Kidney (tissue), 14 donors: ENCODE data around the gene MEGF11. TPM values are rescaled to one million over a fixed set of nuclear protein-coding genes. Genes with fewer than 3 reads are reported as not detected.

ENCODE experiments used
- DNase-seq, 5 donors: peaks; one replicate each; pipeline ENCODE4 v3.0.0-alpha.2; 2013 to 2020
- FAIRE-seq: peaks from 2 replicates; lab custom pipeline; 2012; peaks lifted over from hg19 to GRCh38; lab: Jason Lieb, UNC
- H3K27ac ChIP-seq, 2 donors: one replicate each; pipeline ENCODE4 v1.7.0; 2013; ENCODE audit warnings: low read depth in 2 of 2, low read length in 2 of 2, inconsistent platforms in 1 of 2
- H3K27me3 ChIP-seq: one replicate; pipeline ENCODE4 v1.7.1; 2013; ENCODE audit warnings: low read length, inconsistent platforms; ENCODE audit not compliant: control insufficient read depth, insufficient read depth
- H3K36me3 ChIP-seq, 3 donors: one replicate each; pipeline versions ENCODE4 v1.7.0 to v1.7.1; 2013; ENCODE audit warnings: low read length in 3 of 3, control low read depth in 1 of 3, inconsistent platforms in 1 of 3; ENCODE audit not compliant: insufficient read depth in 3 of 3, control insufficient read depth in 2 of 3
- H3K4me1 ChIP-seq, 3 donors: one replicate each; pipeline versions ENCODE4 v1.7.0 to v1.7.1; 2013; ENCODE audit warnings: low read length in 3 of 3, inconsistent platforms in 1 of 3, low read depth in 1 of 3; ENCODE audit not compliant: control insufficient read depth in 2 of 3, insufficient read depth in 2 of 3
- H3K4me3 ChIP-seq, 3 donors: one replicate each; pipeline versions ENCODE4 v1.7.0 to v1.8.1; 2013; ENCODE audit warnings: low read length in 3 of 3, control low read depth in 1 of 3, inconsistent platforms in 1 of 3
- H3K9ac ChIP-seq, 3 donors: one replicate each; pipeline versions ENCODE4 v1.7.0 to v1.7.1; 2013; ENCODE audit warnings: low read length in 3 of 3, control low read depth in 1 of 3, inconsistent platforms in 1 of 3
- H3K9me3 ChIP-seq, 3 donors: one replicate each; pipeline versions ENCODE4 v1.7.0 to v1.7.1; 2013; ENCODE audit warnings: low read length in 3 of 3, control low read depth in 1 of 3, inconsistent platforms in 1 of 3; ENCODE audit not compliant: control insufficient read depth in 2 of 3, insufficient read depth in 1 of 3
- CTCF ChIP-seq: IDR thresholded peaks from 3 replicates; pipeline ENCODE4 v1.5.1; 2012; ENCODE audit warnings: mild to moderate bottlenecking, moderate library complexity, borderline replicate concordance; ENCODE audit not compliant: insufficient read depth; ENCODE audit errors: extremely low read depth
- intact Hi-C: fragments of 100-400 bp; cut with DNase I; formaldehyde crosslinking; loops from one replicate; pipeline ENCODE4 v1.11.1; 2022
- polyA plus RNA-seq: library from polyadenylated mRNA; stranded (reverse); fragments of 350-450 nt; fragmentation: Illumina TruSeq; extraction: RNeasy Lipid Tissue Mini Kit (QIAGEN cat#74804); gene quantifications from one replicate; pipeline ENCODE4 v1.2.3, GENCODE V29; 2014; ENCODE audit warnings: low read depth, low replicate concordance; ENCODE audit not compliant: insufficient read depth
- total RNA-seq: library from RNA; stranded (reverse); fragmentation: NEBNext Ultra II Directional; extraction: Animal tissue kit (Norgen Biotek cat#: 25700); gene quantifications from one replicate; pipeline ENCODE4 v1.2.1, GENCODE V29; 2021
- donor health status: control.
- donor health status: control.
- donor health status: control.
- donor health status: control.
- donor health status: control.
- donor health status: DM: yes; HTN: yes; CAD: no.
- donor health status: Normal renal cell carcinoma (clear cell type).

The MEGF11 gene
- total and polyA plus RNA-seq, 2 donors from 2014 or later: 10.4 to 41.8 TPM

- Histone ChIP-seq H3K4me1 (no peaks in the 10 kb centered on the region), H3K36me3 (no peaks in the 10 kb centered on the region), H3K27ac (no peak overlapping the region), H3K9ac (no peak overlapping the region), H3K27me3 (no peaks in the 10 kb centered on the region), H3K4me3 (no peak overlapping the region), H3K9me3 (no peaks in the 10 kb centered on the region)
- TF ChIP-seq CTCF: no peak
- no peak for FAIRE-seq
- no peak for DNase-seq
- intact Hi-C loops: no loop called here
Observed at GRCh38 chr15:66196602-66197001, 56.9 kb downstream of the MEGF11 start.

DNA sequence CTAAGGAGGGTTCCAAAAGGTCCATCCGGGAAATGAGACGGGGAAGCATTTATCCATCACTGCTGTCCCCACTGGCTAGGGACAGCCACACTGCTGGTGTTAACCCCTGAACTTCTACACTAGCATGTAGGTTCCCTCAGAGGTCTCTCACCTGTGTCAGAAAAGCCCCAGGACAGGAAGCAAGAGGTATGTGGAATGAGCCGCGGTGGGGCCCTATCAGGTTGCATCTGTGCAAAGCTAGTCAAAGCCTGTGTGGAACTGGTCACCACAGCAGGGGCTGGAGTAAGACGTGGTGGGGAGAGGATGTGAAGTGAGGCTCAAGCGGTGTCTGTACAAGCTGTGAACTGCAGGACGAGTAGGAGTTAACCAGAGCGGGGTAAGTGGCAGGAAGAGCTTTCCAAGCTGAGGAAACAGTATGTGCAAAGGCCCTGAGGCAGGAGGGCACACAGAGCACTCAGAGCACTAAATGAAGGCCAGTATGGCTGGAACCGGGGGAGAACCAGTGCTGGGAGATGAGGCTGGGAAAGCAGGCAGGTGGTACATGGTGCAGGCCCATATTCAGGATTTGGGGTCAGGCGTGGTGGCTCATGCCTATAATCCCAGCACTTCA lies 57.8 kb downstream of the MEGF11 start:
- TF ChIP-seq CTCF: no peak
- no peaks in the 10 kb centered on the region for H3K9me3 ChIP-seq
- no peaks in the 10 kb centered on the region for H3K27me3 ChIP-seq
- no peaks in the 10 kb centered on the region for H3K4me1 ChIP-seq
- no peak overlapping the region for H3K27ac ChIP-seq
- intact Hi-C loops: no loop called here
- no peak overlapping the region for H3K9ac ChIP-seq
- H3K4me3 ChIP-seq: no peak overlapping the region
- FAIRE-seq (no peak), DNase-seq (no peak)
- no peaks in the 10 kb centered on the region for H3K36me3 ChIP-seq

GRCh38 chr15:66193066-66193465 lies 60.5 kb downstream of the MEGF11 start:
- H3K4me3 ChIP-seq: no peak overlapping the region
- H3K9ac ChIP-seq: no peak overlapping the region
- H3K4me1 ChIP-seq: no peaks in the 10 kb centered on the region
- H3K36me3 ChIP-seq: no peaks in the 10 kb centered on the region
- no peaks in the 10 kb centered on the region for H3K27me3 ChIP-seq
- H3K27ac ChIP-seq: no peak overlapping the region
- TF ChIP-seq CTCF: no peak
- DNase-seq: no peak
- no peak for FAIRE-seq
- no peaks in the 10 kb centered on the region for H3K9me3 ChIP-seq
- intact Hi-C loops: no loop called here

GRCh38 chr15:66190746-66191145 lies 62.8 kb downstream of the MEGF11 start:
- no peak overlapping the region for H3K9ac ChIP-seq
- FAIRE-seq: no peak
- intact Hi-C loops: no loop called here
- no peak for TF ChIP-seq CTCF
- no peak for DNase-seq
- H3K4me3 ChIP-seq: no peak overlapping the region
- H3K36me3 ChIP-seq: no peaks in the 10 kb centered on the region
- no peaks in the 10 kb centered on the region for H3K9me3 ChIP-seq
- H3K27me3 ChIP-seq: no peaks in the 10 kb centered on the region
- no peak overlapping the region for H3K27ac ChIP-seq
- H3K4me1 ChIP-seq: no peaks in the 10 kb centered on the region
